Activated naive CD4-positive, alpha-beta T cell treated with anti-CD3 and anti-CD28 coated beads for 36 hours (primary cell): ENCODE measurements around the gene JADE3. TPM values are rescaled to one million over a fixed set of nuclear protein-coding genes. Genes with fewer than 3 reads are reported as not detected.

Source experiments
- CTCF ChIA-PET: fragments of 350-600 bp; sonication (Branson Sonifier 250); formaldehyde crosslinking; loops from one replicate; lab custom pipeline; 2021; ENCODE audit warnings: antibody characterized with exemption; lab: Charles Lee
- DNase-seq: peaks from one replicate; pipeline ENCODE4 v3.0.0-alpha.2; 2020
- H3K27ac Mint-ChIP-seq: one replicate; pipeline ENCODE4 v1.8.0; 2021; ENCODE audit warnings: mild to moderate bottlenecking, mixed read lengths
- H3K27me3 Mint-ChIP-seq: one replicate; pipeline ENCODE4 v1.8.0; 2021; ENCODE audit warnings: low read depth, mixed read lengths
- H3K36me3 Mint-ChIP-seq: one replicate; pipeline ENCODE4 v1.8.0; 2021; ENCODE audit warnings: low read depth, mixed read lengths
- H3K4me1 Mint-ChIP-seq: one replicate; pipeline ENCODE4 v1.8.0; 2021; ENCODE audit warnings: low read depth, mixed read lengths
- H3K4me3 Mint-ChIP-seq: one replicate; pipeline ENCODE4 v1.8.0; 2021; ENCODE audit warnings: mild to moderate bottlenecking, moderate library complexity, mixed read lengths
- H3K9me3 Mint-ChIP-seq: one replicate; pipeline ENCODE4 v1.8.0; 2021; ENCODE audit warnings: mixed read lengths
- intact Hi-C: fragments of 100-400 bp; cut with micrococcal nuclease; formaldehyde crosslinking; loops from one replicate; pipeline ENCODE4 v1.15.1; 2023
- total RNA-seq, 2 experiments: library from RNA; stranded (reverse); gene quantifications; one replicate each; pipeline ENCODE4 v1.2.3, GENCODE V29; 2021

Gene JADE3
- total RNA-seq, 2 experiments from 2014 or later, result 1.4 TPM

DNA sequence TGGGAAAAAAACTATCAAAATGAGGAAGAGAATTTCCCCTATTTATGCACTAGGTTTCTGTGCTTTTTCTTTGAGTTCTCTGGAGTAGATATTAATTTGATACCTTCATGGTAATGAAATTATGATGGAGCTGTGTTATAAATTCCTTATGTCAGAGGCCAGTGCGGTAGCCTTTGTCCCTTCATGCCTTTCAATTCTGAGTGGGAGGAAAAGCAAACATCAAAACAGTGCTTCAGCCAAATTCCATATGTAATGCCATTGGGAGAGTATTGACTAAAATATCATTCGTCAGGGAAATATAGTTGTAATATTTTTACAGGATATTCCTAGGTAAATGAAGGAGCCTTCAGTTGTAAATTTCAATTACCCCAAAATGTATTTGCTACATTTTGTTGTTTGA lies 148.5 kb downstream of the JADE3 start:
- no peak for DNase-seq
- CTCF ChIA-PET, result no interaction called here
- intact Hi-C loops, result no loop called here
- H3K9me3 Mint-ChIP-seq, result no peaks in the 10 kb centered on the region
- H3K27me3 Mint-ChIP-seq, result no peaks in the 10 kb centered on the region
- H3K27ac Mint-ChIP-seq, result no peak overlapping the region
- no peaks in the 10 kb centered on the region for H3K36me3 Mint-ChIP-seq
- H3K4me1 Mint-ChIP-seq, result no peaks in the 10 kb centered on the region
- H3K4me3 Mint-ChIP-seq, result no peak overlapping the region

DNA sequence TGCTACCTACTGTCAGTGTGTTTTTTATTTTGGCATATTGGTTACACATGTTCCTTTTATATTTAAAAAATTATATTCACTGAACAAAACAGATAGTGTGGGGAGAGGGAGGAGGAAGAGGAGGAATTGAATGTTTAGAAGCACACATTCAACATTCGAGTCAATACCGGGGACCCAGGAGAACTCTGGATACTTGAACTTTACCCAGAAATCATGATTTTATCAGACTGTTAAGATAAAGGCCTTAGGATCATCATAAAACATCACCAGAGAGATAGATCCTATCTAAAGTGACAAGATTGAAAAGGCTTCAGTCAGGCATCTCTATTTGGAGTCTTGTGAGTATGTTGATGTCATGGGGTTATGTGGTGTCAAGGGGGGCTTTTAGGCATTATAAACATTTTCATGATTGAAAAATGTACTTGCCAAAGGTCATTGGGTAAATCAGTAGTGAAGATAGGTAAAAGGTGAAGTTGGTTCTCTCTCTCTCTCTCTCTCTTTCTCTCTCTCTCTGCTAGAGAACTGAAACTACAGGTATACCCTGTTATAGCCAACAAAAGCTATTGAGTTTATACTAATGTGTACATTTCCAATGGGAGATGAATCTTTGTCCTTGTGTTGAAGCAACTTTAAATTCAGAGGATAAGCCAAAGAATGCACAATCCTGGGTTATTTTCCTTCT lies 149.2 kb downstream of the JADE3 start:
- no peaks in the 10 kb centered on the region for H3K36me3 Mint-ChIP-seq
- intact Hi-C loops, result no loop called here
- no peak overlapping the region for H3K27ac Mint-ChIP-seq
- no peak for DNase-seq
- CTCF ChIA-PET, result no interaction called here
- no peak overlapping the region for H3K4me3 Mint-ChIP-seq
- no peaks in the 10 kb centered on the region for H3K27me3 Mint-ChIP-seq
- H3K9me3 Mint-ChIP-seq, result no peaks in the 10 kb centered on the region
- no peaks in the 10 kb centered on the region for H3K4me1 Mint-ChIP-seq

DNA sequence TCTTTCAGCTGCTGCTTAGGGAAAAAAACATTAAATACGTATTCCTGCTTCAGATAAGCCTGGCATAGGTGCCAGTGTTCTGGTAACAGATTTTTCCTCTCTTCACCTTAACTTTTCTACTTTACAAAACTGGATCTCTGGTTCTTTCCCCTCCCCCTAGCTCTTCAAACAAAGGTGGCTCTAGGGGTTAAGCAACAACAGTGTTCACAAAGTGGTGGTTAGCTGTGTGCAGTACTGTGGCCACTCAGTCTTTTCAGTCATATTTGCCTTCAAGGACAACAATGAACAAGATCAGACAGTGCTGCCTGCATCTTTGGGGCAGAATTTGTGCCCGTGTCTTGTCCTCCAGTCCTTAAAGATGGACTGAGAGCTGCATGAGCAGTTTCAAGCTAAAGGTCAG lies 151.0 kb downstream of the JADE3 start:
- H3K9me3 Mint-ChIP-seq, result no peaks in the 10 kb centered on the region
- CTCF ChIA-PET, result no interaction called here
- H3K4me1 Mint-ChIP-seq, result no peaks in the 10 kb centered on the region
- H3K36me3 Mint-ChIP-seq, result no peaks in the 10 kb centered on the region
- DNase-seq, result no peak
- no peak overlapping the region for H3K4me3 Mint-ChIP-seq
- H3K27ac Mint-ChIP-seq, result no peak overlapping the region
- intact Hi-C loops, result no loop called here
- no peaks in the 10 kb centered on the region for H3K27me3 Mint-ChIP-seq

DNA sequence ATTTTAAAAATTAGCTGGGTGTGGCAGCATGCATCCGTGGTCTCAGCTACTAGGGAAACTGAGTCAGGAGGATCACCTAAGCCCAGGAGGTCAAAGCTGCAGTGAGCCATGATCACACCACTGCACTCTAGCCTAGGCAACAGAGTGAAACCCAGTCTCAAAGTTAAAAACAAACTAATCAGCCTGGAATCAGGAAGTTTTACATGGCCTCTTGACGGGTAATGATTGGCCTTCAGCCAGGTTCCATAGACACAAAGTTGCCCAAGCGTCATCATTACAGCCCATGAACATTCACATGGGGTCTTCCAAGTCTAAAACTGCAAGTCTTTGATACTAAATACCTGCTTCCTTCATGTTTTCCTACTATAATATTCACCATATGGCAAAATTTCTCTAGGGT lies 156.0 kb downstream of the JADE3 start:
- H3K27me3 Mint-ChIP-seq, result no peaks in the 10 kb centered on the region
- DNase-seq, result no peak
- CTCF ChIA-PET, result interaction anchor here (0.6 kb wide), 1 partner anchor 8 kb away, joined by 5 read pairs; no protein-coding TSS in a partner anchor
- H3K4me1 Mint-ChIP-seq, result no peaks in the 10 kb centered on the region
- H3K4me3 Mint-ChIP-seq, result no peak overlapping the region
- intact Hi-C loops, result no loop called here
- H3K36me3 Mint-ChIP-seq, result no peaks in the 10 kb centered on the region
- no peak overlapping the region for H3K27ac Mint-ChIP-seq
- H3K9me3 Mint-ChIP-seq, result no peaks in the 10 kb centered on the region

DNA sequence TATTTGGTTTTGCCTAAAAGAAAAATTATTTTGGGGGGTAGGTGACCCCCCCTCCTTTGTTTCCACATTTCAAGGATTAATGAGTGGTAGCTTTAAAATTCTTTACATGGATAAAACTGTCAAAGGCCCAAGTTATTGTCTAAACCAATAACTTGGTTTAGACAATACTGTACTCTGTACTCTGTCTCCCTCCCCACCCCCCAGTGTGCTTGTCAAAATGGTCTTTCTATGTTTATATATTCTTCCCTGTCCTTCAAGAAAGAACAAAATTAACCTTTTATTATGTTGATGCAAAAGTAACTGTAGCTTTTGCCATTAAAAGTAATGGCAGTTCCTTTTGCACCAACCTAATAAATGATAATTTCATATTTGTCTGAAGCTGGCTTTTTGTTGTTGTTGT lies 156.5 kb downstream of the JADE3 start:
- H3K36me3 Mint-ChIP-seq, result no peaks in the 10 kb centered on the region
- intact Hi-C loops, result no loop called here
- DNase-seq, result no peak
- H3K9me3 Mint-ChIP-seq, result no peaks in the 10 kb centered on the region
- H3K4me1 Mint-ChIP-seq, result no peaks in the 10 kb centered on the region
- CTCF ChIA-PET, result no interaction called here
- no peak overlapping the region for H3K27ac Mint-ChIP-seq
- no peak overlapping the region for H3K4me3 Mint-ChIP-seq
- H3K27me3 Mint-ChIP-seq, result no peaks in the 10 kb centered on the region

DNA sequence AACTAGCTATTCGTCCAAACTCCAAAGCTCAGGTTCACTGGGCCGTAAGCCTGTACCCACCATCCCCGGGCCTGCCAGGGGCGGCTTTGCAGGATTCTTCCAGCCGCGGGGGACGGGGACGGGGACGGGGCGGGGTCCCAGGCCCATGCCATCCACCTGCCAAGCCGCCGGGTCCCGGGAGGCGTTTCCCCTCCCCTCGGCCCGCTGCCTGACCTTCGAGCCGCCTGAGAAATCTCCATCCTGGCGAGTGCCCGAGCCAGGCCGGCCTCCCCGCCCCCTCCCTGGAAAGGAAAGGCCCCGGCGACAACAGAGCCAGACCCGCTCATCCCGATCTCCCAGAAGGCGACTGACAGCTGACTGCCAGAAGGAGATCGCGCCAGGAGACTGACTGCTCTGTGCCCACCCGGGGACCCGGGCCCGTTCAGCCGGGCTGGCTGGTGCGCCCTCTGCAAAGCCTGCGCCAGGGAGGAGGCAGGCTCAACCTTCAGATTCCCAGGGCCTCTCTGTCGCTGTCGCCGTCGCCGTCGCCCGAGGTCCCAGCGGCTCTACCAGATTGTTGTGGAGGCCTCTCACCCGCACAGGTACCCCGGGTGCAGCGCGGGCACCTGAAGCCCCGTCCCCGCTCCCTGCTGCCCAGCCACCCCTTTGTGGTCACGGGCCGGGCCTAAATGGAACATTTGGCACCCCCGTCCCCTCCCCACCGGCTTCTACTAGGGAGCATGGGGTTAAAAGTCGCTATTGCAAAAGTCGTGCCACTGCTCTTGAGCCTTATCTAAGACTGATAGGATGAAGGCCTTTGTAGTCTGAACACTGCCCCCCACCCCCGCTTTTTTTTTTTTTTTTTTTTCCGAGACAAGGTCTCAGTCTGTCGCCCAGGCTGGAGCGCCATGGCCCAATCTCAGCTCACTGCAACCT lies 166.2 kb downstream of the JADE3 start, which contains the start of gene RGN:
TSS of gene RGN (plus strand) at position 315 of the 915 bp plus-strand sequence. CDS start 2,702 bp downstream, outside the sequence.
- no peak for DNase-seq
- intact Hi-C loops, result no loop called here
- Mint-ChIP-seq H3K27ac (no peak within 1 kb of the TSS), H3K9me3 (no peaks in the 10 kb centered on the region), H3K4me3 (no peak within 1 kb of the TSS), H3K36me3 (no peaks in the 10 kb centered on the region), H3K27me3 (no peaks in the 10 kb centered on the region), H3K4me1 (no peaks in the 10 kb centered on the region)
- CTCF ChIA-PET, result no interaction called here

DNA sequence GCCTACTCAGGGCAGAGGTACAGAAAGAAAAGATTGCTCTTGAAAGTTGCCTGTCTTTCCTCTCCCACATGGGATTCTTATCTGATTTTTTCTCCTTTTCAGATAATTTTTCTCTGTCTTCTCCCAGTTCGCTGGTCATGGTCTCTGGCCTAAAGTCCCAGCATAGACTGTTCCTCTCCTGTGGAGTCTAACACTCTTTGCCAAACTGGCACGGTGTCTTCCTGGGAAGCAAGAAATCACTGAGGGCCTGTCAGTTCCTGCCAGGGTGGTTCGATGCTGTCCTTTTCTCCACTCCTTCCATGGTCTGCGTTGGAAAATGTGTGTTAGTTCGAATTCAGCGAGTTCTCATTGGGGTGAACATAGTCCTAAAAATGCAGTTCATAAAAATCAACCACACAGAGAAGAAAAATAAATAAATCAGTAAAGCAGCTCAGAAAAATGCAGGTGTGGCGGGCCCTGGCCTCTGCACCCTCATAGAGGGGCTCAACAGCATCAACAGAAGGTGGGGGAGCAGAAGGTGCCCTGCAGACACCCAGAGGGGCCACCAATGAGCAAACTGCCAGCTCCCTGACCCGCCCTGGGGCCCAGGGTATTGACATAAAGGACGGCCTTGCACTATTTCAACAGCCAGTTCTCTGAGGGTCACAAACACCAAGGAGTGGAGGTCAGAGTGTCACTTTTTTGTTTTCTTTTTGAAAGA lies 168.1 kb downstream of the JADE3 start:
- CTCF ChIA-PET, result no interaction called here
- Mint-ChIP-seq H3K36me3 (no peaks in the 10 kb centered on the region), H3K27ac (no peak overlapping the region), H3K9me3 (no peaks in the 10 kb centered on the region), H3K4me3 (no peak overlapping the region), H3K27me3 (no peaks in the 10 kb centered on the region), H3K4me1 (no peaks in the 10 kb centered on the region)
- no peak for DNase-seq
- intact Hi-C loops, result no loop called here

DNA sequence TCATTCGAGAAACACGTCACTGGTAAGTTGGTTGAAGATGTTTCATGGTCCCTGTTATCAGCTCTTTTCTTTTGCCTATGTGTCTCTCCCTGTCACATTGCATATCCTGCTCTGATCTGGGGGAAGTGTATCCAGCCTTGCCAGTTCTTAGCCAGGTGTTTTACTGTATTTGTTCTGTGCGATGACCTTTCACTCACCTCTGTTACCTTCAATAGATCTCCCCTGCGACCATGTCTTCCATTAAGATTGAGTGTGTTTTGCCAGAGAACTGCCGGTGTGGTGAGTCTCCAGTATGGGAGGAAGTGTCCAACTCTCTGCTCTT lies 168.7 kb downstream of the JADE3 start:
- Mint-ChIP-seq H3K27ac (no peak overlapping the region), H3K36me3 (no peaks in the 10 kb centered on the region), H3K4me3 (no peak overlapping the region), H3K27me3 (no peaks in the 10 kb centered on the region), H3K9me3 (no peaks in the 10 kb centered on the region), H3K4me1 (no peaks in the 10 kb centered on the region)
- intact Hi-C loops, result no loop called here
- CTCF ChIA-PET, result no interaction called here
- no peak for DNase-seq

DNA sequence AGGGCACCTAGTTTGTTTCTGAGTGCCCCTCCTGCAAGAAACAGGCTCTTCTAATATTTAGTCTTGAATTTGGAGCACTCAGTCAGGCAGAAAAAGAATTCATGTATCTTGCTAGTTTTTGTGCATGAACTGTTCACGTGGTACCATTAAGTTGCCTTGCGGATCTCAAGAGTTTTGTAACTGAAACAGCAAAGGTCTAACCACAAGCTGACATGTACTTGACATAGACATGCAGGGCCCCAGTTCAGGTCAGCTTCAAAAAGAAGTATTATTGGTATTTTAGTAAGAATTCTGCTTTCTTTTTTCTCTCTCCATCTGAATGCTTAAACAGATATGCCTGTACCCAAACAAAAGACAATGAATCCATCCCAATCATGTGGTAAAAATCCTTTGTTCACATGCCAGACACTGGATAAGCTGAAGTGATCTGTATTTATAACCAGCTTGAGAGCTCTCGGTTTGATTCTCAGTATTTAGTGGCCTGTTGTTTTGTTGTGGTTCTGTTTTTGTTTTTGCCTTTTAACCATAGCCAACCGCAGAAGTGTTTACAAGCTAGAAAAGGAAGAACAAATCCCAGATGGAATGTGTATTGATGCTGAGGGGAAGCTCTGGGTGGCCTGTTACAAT lies 179.0 kb downstream of the JADE3 start:
- no peak overlapping the region for H3K4me3 Mint-ChIP-seq
- H3K36me3 Mint-ChIP-seq, result no peaks in the 10 kb centered on the region
- H3K27me3 Mint-ChIP-seq, result no peaks in the 10 kb centered on the region
- CTCF ChIA-PET, result interaction anchor here (0.7 kb wide), 1 partner anchor 54 kb away, joined by 3 read pairs; no protein-coding TSS in a partner anchor
- H3K9me3 Mint-ChIP-seq, result no peaks in the 10 kb centered on the region
- intact Hi-C loops, result loop anchor here (10.0 kb wide), 1 partner anchor 106 kb away; no protein-coding TSS in a partner anchor
- no peak overlapping the region for H3K27ac Mint-ChIP-seq
- peaks cover 13% of the 10 kb centered on the region for H3K4me1 Mint-ChIP-seq
- no peak for DNase-seq

DNA sequence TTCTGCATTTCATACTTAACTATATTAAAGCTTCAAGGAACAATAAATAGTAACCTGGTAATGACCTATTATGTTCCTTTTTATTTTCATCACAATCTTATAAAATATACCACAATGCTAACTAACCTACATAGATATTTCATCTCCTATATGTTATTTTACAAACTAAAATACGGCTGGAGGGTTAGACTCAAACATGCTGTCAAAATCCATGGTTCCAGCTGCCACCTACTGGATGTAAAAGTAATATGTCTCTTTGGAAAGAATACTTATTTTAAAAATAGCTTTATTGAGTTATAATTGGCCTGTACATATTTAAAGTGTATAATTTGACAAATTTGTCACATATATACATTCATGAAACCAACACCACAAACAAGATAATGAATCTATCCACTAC lies 181.0 kb downstream of the JADE3 start:
- Mint-ChIP-seq H3K27me3 (no peaks in the 10 kb centered on the region), H3K4me3 (no peak overlapping the region), H3K9me3 (no peaks in the 10 kb centered on the region), H3K36me3 (no peaks in the 10 kb centered on the region), H3K4me1 (peaks cover 13% of the 10 kb centered on the region), H3K27ac (no peak overlapping the region)
- CTCF ChIA-PET, result interaction anchor here (0.7 to 2.3 kb wide), 5 partner anchors 10 to 289 kb away, joined by 4 to 6 read pairs (median 5); no protein-coding TSS in a partner anchor
- intact Hi-C loops, result loop anchor here (1.0 to 10.0 kb wide), 4 partner anchors 62 to 334 kb away; partner anchors contain the start of gene SLC9A7
- DNase-seq, result peak; percentile 21

DNA sequence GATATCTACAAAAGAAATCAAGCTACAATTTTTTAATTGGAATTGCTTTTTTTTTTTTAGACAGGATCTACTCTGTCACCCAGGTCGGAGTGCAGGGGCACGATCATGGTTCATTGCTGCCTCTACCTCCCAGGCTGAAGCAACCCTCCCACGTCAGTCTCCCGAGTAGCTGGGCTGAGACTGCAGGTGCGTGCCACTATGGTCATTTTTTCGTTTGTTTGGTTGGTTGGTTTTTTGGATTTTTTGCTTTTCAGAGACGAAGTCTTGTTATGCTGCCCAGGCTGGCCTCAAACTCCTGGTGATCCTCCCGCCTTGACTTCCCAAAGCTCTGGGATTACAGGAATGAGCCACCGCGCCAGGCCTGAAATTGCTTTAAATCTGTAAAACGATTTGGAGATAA lies 181.6 kb downstream of the JADE3 start:
- intact Hi-C loops, result loop anchor here (1.0 to 10.0 kb wide), 4 partner anchors 63 to 335 kb away; partner anchors contain the start of gene SLC9A7
- Mint-ChIP-seq H3K27me3 (no peaks in the 10 kb centered on the region), H3K9me3 (no peaks in the 10 kb centered on the region), H3K36me3 (no peaks in the 10 kb centered on the region), H3K4me1 (peaks cover 13% of the 10 kb centered on the region), H3K4me3 (no peak overlapping the region), H3K27ac (no peak overlapping the region)
- no peak for DNase-seq
- CTCF ChIA-PET, result interaction anchor here (0.7 to 2.3 kb wide), 4 partner anchors 11 to 290 kb away, joined by 4 to 6 read pairs (median 6); no protein-coding TSS in a partner anchor

DNA sequence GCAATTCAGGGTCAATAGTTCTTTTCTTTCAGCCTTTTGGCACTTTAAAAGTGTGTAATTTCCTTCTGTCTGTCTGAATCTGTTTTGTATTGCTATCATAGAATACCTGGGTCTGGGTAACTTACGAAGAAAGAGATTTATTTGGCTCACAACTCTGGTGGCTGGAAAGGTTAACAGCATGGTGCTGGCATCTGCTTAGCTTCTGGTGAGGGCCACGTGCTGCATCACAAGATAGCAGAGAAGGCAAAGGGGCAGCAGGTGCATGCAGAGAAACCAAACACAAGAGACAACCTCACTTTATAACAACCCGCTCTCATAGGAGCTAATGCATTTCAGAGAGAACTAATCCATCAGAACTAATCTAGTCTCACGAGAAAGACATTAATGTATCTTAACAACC lies 184.8 kb downstream of the JADE3 start:
- Mint-ChIP-seq H3K4me1 (no peaks in the 10 kb centered on the region), H3K27ac (no peak overlapping the region), H3K9me3 (no peaks in the 10 kb centered on the region), H3K36me3 (no peaks in the 10 kb centered on the region), H3K4me3 (no peak overlapping the region), H3K27me3 (no peaks in the 10 kb centered on the region)
- CTCF ChIA-PET, result no interaction called here
- intact Hi-C loops, result loop anchor here (10.0 kb wide), 1 partner anchor 112 kb away; no protein-coding TSS in a partner anchor
- DNase-seq, result no peak
